ENCODE data around the gene MRPL47. TPM values are rescaled to one million over a fixed set of nuclear protein-coding genes. Genes with fewer than 3 reads are reported as not detected.

Gene MRPL47
- total and polyA plus RNA-seq, 2 of the 13 experiments (the other 11 are each of a cell fraction or from before 2014, with no cell fraction given) = 36.1 to 83.8 TPM

- TF ChIP-seq ZNF30 (CRISPR knock-in tag; IDR thresholded peaks at IDR 0.05) (no peak), ZNF10 (CRISPR knock-in tag; IDR thresholded peaks at IDR 0.05; ENCODE audit: borderline replicate concordance, low read depth) (no peak), ATAD3A (CRISPR knock-in tag; IDR thresholded peaks at IDR 0.05) (no peak), HMGXB3 (CRISPR knock-in tag; IDR thresholded peaks at IDR 0.05; ENCODE audit: borderline replicate concordance) (peak; percentile 89; the same call in 1 of the 2 replicates), ZNF224 (CRISPR knock-in tag; IDR thresholded peaks at IDR 0.05) (no peak), KLF13 (CRISPR knock-in tag; IDR thresholded peaks at IDR 0.05) (no peak), RFX5 (IDR thresholded peaks at IDR 0.05; ENCODE audit: low read depth, low read length) (peak; percentile 64), ZFX (CRISPR knock-in tag; IDR thresholded peaks at IDR 0.05; ENCODE audit: low read depth) (peak; percentile 81), ZNF558 (CRISPR knock-in tag; IDR thresholded peaks at IDR 0.05; ENCODE audit: borderline replicate concordance) (no peak), ZNF782 (CRISPR knock-in tag; IDR thresholded peaks at IDR 0.05; ENCODE audit: borderline replicate concordance) (peak; percentile 93; the same call in 1 of the 2 replicates), TBL1XR1 (IDR thresholded peaks at IDR 0.05; ENCODE audit: borderline replicate concordance, low read length, partially characterized antibody) (no peak), FOXJ3 (CRISPR knock-in tag; IDR thresholded peaks at IDR 0.05; ENCODE audit: borderline replicate concordance) (no peak), ETV5 (CRISPR knock-in tag; IDR thresholded peaks at IDR 0.05; ENCODE audit: borderline replicate concordance) (peak; percentile 74), PREB (CRISPR knock-in tag; IDR thresholded peaks at IDR 0.05) (no peak), PHF21A (CRISPR knock-in tag; IDR thresholded peaks at IDR 0.05) (peak; percentile 51; the same call in 1 of the 2 replicates), ZNF251 (CRISPR knock-in tag; IDR thresholded peaks at IDR 0.05) (no peak), ZNF383 (CRISPR knock-in tag; IDR thresholded peaks at IDR 0.05; ENCODE audit: borderline replicate concordance) (0 out of 2 replicates have a peak, but pooled peaks have one; percentile 21), SUZ12 (IDR thresholded peaks at IDR 0.05; ENCODE audit: low read depth, low read length) (no peak), MAX (IDR thresholded peaks at IDR 0.05) (peak; percentile 72), MIXL1 (CRISPR knock-in tag; IDR thresholded peaks at IDR 0.05) (no peak), ZNF18 (CRISPR knock-in tag; IDR thresholded peaks at IDR 0.05; ENCODE audit: insufficient replicate concordance) (no peak)
Observed at GRCh38 chr3:179562591-179563270, 41.7 kb downstream of the MRPL47 start, which contains the start of gene ACTL6A (continued).
